Sigmoid colon (tissue), 4 donors: ENCODE data around the gene PDE6A.

Experiments used
- EP300 ChIP-seq, 4 donors: sonication (generic); formaldehyde crosslinking; IDR thresholded peaks; one replicate each; pipeline ENCODE4 v1.6.1; 2017; ENCODE audit warnings: antibody characterized with exemption in 4 of 4
- POLR2A ChIP-seq, 2 donors: fragments of 450-650 bp; IDR thresholded peaks; one replicate each; pipeline ENCODE4 v1.6.1; 2016; ENCODE audit warnings: antibody characterized with exemption in 2 of 2, mild to moderate bottlenecking in 2 of 2, moderate library complexity in 2 of 2
- POLR2AphosphoS5 ChIP-seq, 4 donors: sonication (generic); formaldehyde crosslinking; IDR thresholded peaks; one replicate each; pipeline ENCODE4 v1.6.1; 2017; ENCODE audit warnings: antibody characterized with exemption in 4 of 4
- TF ChIP-seq, protein P1 (sequence below), 4 experiments: fragments of 450-650 bp in 3 of 4; fragments of 200-600 bp in 1 of 4; IDR thresholded peaks; one replicate each; pipeline ENCODE4 v1.5.1; 2016 to 2019; ENCODE audit warnings: antibody characterized with exemption in 4 of 4, mild to moderate bottlenecking in 3 of 4, moderate library complexity in 2 of 4

DNA sequence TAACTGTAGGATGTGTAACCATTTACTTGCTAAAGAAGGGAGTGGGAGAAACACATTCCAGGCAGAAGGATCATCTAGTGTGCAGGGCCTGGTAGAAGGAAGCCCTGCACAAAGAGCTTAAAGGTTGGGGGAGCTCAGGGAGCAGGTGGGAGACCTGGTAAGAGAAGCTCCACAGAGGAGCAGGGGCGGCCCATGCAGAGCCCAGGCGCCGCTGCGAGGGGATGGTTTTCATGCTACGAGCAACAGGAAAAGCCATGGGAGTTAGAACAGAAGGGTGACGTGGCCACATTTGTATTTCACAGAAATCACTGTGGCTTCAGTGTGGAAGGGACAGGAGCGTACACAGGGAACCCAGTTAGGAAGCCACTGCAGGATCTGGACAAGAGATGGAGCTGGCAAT, 73.1 kb downstream of the PDE6A start:
- TF ChIP-seq, protein P1, sequence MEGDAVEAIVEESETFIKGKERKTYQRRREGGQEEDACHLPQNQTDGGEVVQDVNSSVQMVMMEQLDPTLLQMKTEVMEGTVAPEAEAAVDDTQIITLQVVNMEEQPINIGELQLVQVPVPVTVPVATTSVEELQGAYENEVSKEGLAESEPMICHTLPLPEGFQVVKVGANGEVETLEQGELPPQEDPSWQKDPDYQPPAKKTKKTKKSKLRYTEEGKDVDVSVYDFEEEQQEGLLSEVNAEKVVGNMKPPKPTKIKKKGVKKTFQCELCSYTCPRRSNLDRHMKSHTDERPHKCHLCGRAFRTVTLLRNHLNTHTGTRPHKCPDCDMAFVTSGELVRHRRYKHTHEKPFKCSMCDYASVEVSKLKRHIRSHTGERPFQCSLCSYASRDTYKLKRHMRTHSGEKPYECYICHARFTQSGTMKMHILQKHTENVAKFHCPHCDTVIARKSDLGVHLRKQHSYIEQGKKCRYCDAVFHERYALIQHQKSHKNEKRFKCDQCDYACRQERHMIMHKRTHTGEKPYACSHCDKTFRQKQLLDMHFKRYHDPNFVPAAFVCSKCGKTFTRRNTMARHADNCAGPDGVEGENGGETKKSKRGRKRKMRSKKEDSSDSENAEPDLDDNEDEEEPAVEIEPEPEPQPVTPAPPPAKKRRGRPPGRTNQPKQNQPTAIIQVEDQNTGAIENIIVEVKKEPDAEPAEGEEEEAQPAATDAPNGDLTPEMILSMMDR (IDR thresholded peaks at IDR 0.05): no peak
- no peak for TF ChIP-seq POLR2A (IDR thresholded peaks at IDR 0.05)
- TF ChIP-seq POLR2AphosphoS5 (IDR thresholded peaks at IDR 0.05): no peak
- TF ChIP-seq EP300 (IDR thresholded peaks at IDR 0.05): no peak
